ENCODE measurements around the gene ARL6. TPM values are rescaled to one million over a fixed set of nuclear protein-coding genes. Genes with fewer than 3 reads are reported as not detected.

The ARL6 gene
- 10 to 100 TPM in 1 of 4 donors, 1 to 10 TPM in 3; 4.5 to 13.2 (median 9.1) TPM for total RNA-seq

- peak within 1 kb of the TSS; percentile 61 to 79 (median 74) for H3K27ac ChIP-seq (replicated peaks in 1 of 4)
- intact Hi-C loops (cut with DNase I) = no loop called here
These were observed at the start of gene ARL6 for GRCh38 chr3:97764407-97765238. ARL6 (plus strand) TSS chr3:97764758; CDS start chr3:97768108, 3,350 bp downstream.

DNA sequence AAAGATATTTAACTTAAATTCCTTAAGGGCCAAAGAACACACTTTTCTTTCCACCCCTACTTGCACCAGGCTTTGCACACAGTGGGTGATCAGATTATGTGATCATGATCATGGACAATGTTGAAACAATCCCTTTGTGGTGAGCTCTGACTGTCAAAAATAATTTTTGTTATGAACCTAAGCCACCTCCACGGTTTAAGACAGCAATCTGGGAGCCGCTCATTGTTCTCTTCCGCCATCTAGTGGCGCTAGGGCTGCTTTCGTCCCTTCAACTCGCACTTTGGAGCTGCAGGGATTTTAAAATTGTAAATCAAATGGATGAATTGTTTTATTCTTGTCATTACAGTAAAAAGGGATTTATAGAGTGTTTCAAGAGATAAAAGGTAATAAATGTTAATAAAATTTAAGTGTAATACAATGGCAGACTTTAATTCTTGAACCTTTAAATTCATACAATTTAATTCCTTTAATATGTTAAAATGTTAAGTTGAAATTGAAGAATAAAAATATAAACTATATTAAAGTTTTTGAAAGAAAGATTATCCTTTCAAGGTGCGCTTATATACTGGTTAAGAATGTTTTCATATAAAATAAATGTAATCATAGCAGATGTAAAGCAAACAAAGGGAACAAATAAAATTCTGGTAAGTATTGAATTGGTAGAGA, 45.3 kb upstream of the ARL6 start:
- Histone ChIP-seq H3K9me3 (no peaks in the 10 kb centered on the region), H3K4me3 (peak overlapping the region in 2 of 4 donors; percentile 6 to 44), H3K4me1 (no peaks in the 10 kb centered on the region), H3K27me3 (no peaks in the 10 kb centered on the region), H3K27ac (replicated peaks in 1 of 4) (no peak overlapping the region), H3K36me3 (no peaks in the 10 kb centered on the region)
- intact Hi-C loops (cut with DNase I) = loop anchor here (5.0 kb wide), 1 partner anchor 857 kb away; no protein-coding TSS in a partner anchor
- no peak for DNase-seq (ENCODE audit: extremely low spot score)
- 4% methylated on average over 7 of the region's 7 CpGs for WGBS
- TF ChIP-seq EP300 (IDR thresholded peaks at IDR 0.05) = no peak
- TF ChIP-seq CTCF (IDR thresholded peaks at IDR 0.05) = peak; percentile 73 to 94 (median 84)

More at GRCh38 chr3:97764407-97765238, at the start of gene ARL6:
- H3K9me3 ChIP-seq = no peaks in the 10 kb centered on the region
- no peak for TF ChIP-seq EP300 (IDR thresholded peaks at IDR 0.05)
- TF ChIP-seq POLR2AphosphoS5 (IDR thresholded peaks at IDR 0.05) = peak; percentile 42 to 76
- H3K4me3 ChIP-seq = peak within 1 kb of the TSS; percentile 67 to 84 (median 74)
- peaks cover 0 to 14% (median 4%) of the 10 kb centered on the region in 4 donors for H3K36me3 ChIP-seq
- peak; percentile 96 for DNase-seq (ENCODE audit: extremely low spot score)
- under 1% methylated on average over 40 of the region's 46 CpGs for WGBS
- H3K27me3 ChIP-seq = no peaks in the 10 kb centered on the region
- H3K4me1 ChIP-seq = peaks cover 12 to 26% (median 20%) of the 10 kb centered on the region in 4 donors

DNA sequence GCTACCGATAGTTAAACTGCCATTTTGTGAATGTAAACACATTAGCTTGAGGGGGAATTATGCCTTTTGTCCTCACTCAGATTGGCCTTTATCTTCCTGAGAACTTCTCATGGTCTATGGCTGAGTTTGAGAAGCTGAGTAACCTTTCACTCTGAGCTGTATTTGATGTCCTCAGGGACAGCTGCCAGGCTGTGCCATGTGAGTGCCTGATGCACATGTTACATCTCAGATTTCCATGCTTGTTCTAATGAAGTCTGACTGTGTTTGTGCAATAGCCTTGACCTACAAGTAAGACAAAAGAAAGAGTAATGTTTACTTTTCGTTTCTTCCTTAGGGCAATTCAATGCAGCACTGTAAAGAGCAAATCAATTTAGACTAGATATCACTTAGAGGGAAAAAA, 44.1 kb upstream of the ARL6 start:
- Histone ChIP-seq H3K27ac (replicated peaks in 1 of 4) (no peak overlapping the region), H3K27me3 (no peaks in the 10 kb centered on the region), H3K9me3 (no peaks in the 10 kb centered on the region), H3K4me1 (no peaks in the 10 kb centered on the region), H3K4me3 (no peak overlapping the region), H3K36me3 (no peaks in the 10 kb centered on the region)
- TF ChIP-seq POLR2AphosphoS5 (IDR thresholded peaks at IDR 0.05) (no peak), EP300 (IDR thresholded peaks at IDR 0.05) (no peak), POLR2A (IDR thresholded peaks at IDR 0.05; ENCODE audit: low read depth) (no peak), CTCF (IDR thresholded peaks at IDR 0.05) (no peak)
- WGBS = 81% methylated on average over 2 of the region's 2 CpGs
- intact Hi-C loops (cut with DNase I) = no loop called here
- DNase-seq (ENCODE audit: extremely low spot score) = no peak

GRCh38 chr3:97721446-97721845, 43.1 kb upstream of the ARL6 start:
- Histone ChIP-seq H3K4me1 (no peaks in the 10 kb centered on the region), H3K36me3 (no peaks in the 10 kb centered on the region), H3K27ac (replicated peaks in 1 of 4) (no peak overlapping the region), H3K9me3 (no peaks in the 10 kb centered on the region), H3K27me3 (no peaks in the 10 kb centered on the region), H3K4me3 (no peak overlapping the region)
- no peak for DNase-seq (ENCODE audit: extremely low spot score)
- no peak for TF ChIP-seq POLR2AphosphoS5 (IDR thresholded peaks at IDR 0.05)
- no peak for TF ChIP-seq EP300 (IDR thresholded peaks at IDR 0.05)
- no peak for TF ChIP-seq CTCF (IDR thresholded peaks at IDR 0.05)
- no peak for TF ChIP-seq POLR2A (IDR thresholded peaks at IDR 0.05; ENCODE audit: low read depth)
- intact Hi-C loops (cut with DNase I) = no loop called here
- 64% methylated on average over 2 of the region's 2 CpGs for WGBS

DNA sequence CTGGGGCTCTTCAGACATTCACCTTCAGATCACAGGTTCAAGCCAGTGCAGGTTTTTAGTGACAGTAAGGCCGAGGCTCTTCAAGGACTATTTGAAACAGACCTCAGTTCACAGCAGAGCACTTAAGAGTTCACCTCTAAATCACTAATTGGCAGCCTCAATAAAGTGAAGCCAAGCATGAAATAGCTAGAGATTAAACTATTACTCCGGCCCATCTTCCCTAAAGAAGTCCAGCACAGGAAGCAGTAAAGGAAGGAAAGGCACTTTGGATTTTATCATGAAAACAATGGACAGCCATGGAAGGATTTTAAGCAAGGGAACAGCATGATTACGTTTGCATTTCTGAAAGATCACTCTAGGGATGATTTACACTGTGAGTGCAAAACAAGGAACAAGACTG, 27.6 kb upstream of the ARL6 start:
- DNase-seq (ENCODE audit: extremely low spot score) = no peak
- no peaks in the 10 kb centered on the region for H3K36me3 ChIP-seq
- H3K4me3 ChIP-seq = no peak overlapping the region
- no peaks in the 10 kb centered on the region for H3K4me1 ChIP-seq
- no peaks in the 10 kb centered on the region for H3K9me3 ChIP-seq
- H3K27ac ChIP-seq (replicated peaks in 1 of 4) = no peak overlapping the region
- no peaks in the 10 kb centered on the region for H3K27me3 ChIP-seq
- no peak for TF ChIP-seq POLR2A (IDR thresholded peaks at IDR 0.05; ENCODE audit: low read depth)
- no peak for TF ChIP-seq CTCF (IDR thresholded peaks at IDR 0.05)
- no peak for TF ChIP-seq EP300 (IDR thresholded peaks at IDR 0.05)
- no peak for TF ChIP-seq POLR2AphosphoS5 (IDR thresholded peaks at IDR 0.05)
- 44% methylated on average over 3 of the region's 3 CpGs for WGBS
- intact Hi-C loops (cut with DNase I) = no loop called here
